Type B pancreatic cell (in vitro differentiated cells): ENCODE measurements around the gene CHD6. TPM values are rescaled to one million over a fixed set of nuclear protein-coding genes. Genes with fewer than 3 reads are reported as not detected.

Source experiments
- DNase-seq: peaks from one replicate; pipeline ENCODE4 v3.0.0; 2021; ENCODE audit warnings: mixed read lengths; ENCODE audit not compliant: unreplicated experiment; ENCODE audit errors: extremely low spot score
- H3K27ac Mint-ChIP-seq: 2 replicates; pipeline ENCODE4 v1.8.0; 2021; ENCODE audit warnings: mild to moderate bottlenecking, mixed read lengths
- H3K27me3 Mint-ChIP-seq: 2 replicates; pipeline ENCODE4 v1.8.0; 2021; ENCODE audit warnings: mixed read lengths
- H3K36me3 Mint-ChIP-seq: 2 replicates; pipeline ENCODE4 v1.8.0; 2021; ENCODE audit warnings: mixed read lengths
- H3K4me1 Mint-ChIP-seq: one replicate; pipeline ENCODE4 v1.8.0; 2021; ENCODE audit warnings: mixed read lengths; ENCODE audit not compliant: unreplicated experiment
- H3K4me3 Mint-ChIP-seq: 2 replicates; pipeline ENCODE4 v1.8.0; 2021; ENCODE audit warnings: mild to moderate bottlenecking, mixed read lengths
- H3K9me3 Mint-ChIP-seq: 2 replicates; pipeline ENCODE4 v1.8.0; 2021; ENCODE audit warnings: mixed read lengths
- total RNA-seq: library from RNA; stranded (reverse); gene quantifications from 2 replicates; pipeline ENCODE4 v1.2.1, GENCODE V29; 2021; ENCODE audit warnings: low replicate concordance
- TF ChIP-seq, protein P1 (sequence below): fragments of 200-600 bp; sonication (generic); conservative IDR thresholded peaks from 2 replicates; pipeline ENCODE4 v1.5.0; 2021; ENCODE audit warnings: antibody characterized with exemption, mild to moderate bottlenecking

CHD6 gene
- total RNA-seq, 1 donor from 2014 or later: 72.6 TPM

DNA sequence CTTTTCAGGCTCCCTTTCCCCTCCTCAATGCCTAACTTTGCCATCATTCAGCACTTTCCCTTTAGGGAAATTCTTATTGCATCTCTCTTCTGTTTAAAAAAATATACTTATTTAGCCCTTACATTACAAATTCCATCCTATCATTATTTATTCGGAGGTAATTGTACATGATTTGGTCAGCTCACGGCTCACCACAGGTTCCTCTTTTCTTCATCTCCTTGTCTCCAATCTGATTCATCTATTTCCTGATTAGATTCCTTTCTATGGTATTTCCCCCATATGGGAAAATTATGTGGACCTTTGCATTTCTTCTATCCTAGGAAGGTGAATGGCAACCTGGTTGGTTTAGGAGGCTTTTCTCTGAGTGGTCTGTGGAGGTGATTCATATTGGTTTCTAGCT lies 238.6 kb downstream of the CHD6 start:
- Mint-ChIP-seq H3K27ac (no peak overlapping the region), H3K4me1 (peaks cover 9% of the 10 kb centered on the region), H3K4me3 (no peak overlapping the region), H3K9me3 (no peaks in the 10 kb centered on the region), H3K36me3 (no peaks in the 10 kb centered on the region), H3K27me3 (peaks cover 7% of the 10 kb centered on the region)
- TF ChIP-seq, protein P1, sequence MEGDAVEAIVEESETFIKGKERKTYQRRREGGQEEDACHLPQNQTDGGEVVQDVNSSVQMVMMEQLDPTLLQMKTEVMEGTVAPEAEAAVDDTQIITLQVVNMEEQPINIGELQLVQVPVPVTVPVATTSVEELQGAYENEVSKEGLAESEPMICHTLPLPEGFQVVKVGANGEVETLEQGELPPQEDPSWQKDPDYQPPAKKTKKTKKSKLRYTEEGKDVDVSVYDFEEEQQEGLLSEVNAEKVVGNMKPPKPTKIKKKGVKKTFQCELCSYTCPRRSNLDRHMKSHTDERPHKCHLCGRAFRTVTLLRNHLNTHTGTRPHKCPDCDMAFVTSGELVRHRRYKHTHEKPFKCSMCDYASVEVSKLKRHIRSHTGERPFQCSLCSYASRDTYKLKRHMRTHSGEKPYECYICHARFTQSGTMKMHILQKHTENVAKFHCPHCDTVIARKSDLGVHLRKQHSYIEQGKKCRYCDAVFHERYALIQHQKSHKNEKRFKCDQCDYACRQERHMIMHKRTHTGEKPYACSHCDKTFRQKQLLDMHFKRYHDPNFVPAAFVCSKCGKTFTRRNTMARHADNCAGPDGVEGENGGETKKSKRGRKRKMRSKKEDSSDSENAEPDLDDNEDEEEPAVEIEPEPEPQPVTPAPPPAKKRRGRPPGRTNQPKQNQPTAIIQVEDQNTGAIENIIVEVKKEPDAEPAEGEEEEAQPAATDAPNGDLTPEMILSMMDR: no peak
- no peak for DNase-seq

DNA sequence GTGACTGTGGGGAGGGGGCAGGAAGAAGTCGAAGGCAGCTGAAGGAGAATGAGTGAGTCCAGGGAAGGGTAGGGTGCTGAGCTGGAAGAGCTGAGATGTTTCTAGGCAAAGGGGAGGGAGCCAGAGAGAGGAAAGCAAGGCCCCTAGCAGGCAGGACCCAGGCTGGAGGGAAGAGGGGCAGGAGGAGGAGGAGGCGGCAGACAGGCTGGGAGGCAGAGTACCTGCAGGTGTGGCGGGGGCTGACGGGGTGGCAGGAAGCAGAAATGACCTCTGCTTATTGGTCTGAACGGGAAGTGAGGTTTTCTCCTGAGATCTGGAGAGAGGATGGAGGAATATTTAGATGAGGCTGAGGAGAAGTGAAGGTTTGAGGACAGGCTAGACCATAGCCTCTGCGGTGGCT lies 240.9 kb downstream of the CHD6 start:
- peaks cover 21% of the 10 kb centered on the region for H3K4me1 Mint-ChIP-seq
- no peak overlapping the region for H3K27ac Mint-ChIP-seq
- no peaks in the 10 kb centered on the region for H3K36me3 Mint-ChIP-seq
- no peak for DNase-seq
- no peaks in the 10 kb centered on the region for H3K9me3 Mint-ChIP-seq
- TF ChIP-seq, protein P1: no peak
- peaks cover 19% of the 10 kb centered on the region for H3K27me3 Mint-ChIP-seq
- H3K4me3 Mint-ChIP-seq: no peak overlapping the region

DNA sequence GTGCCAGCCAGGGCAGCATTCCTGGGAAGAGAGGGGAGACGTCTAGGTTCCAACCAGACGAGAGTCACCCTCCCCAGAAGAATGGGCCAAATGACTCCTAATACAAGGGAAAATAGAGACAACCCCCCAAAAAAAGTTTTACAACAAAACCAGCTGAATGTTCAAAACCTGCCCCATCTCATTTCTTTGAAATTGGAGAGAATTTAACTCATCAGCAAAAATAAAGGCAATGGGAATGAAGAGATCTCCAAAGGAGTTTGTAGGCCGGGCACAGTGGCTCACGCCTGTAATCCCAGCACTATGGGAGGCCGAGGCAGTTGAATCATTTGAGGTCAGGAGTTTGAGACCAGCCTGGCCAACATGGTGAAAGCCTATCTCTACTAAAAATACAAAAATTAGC lies 241.8 kb downstream of the CHD6 start:
- no peak overlapping the region for H3K4me3 Mint-ChIP-seq
- H3K27ac Mint-ChIP-seq: no peak overlapping the region
- DNase-seq: no peak
- H3K27me3 Mint-ChIP-seq: peaks cover 19% of the 10 kb centered on the region
- peaks cover 21% of the 10 kb centered on the region for H3K4me1 Mint-ChIP-seq
- H3K36me3 Mint-ChIP-seq: no peaks in the 10 kb centered on the region
- peaks cover 1% of the 10 kb centered on the region for H3K9me3 Mint-ChIP-seq
- TF ChIP-seq, protein P1: no peak

- TF ChIP-seq, protein P1: no peak
- Mint-ChIP-seq H3K4me1 (peaks cover 21% of the 10 kb centered on the region), H3K27me3 (peaks cover 19% of the 10 kb centered on the region), H3K36me3 (no peaks in the 10 kb centered on the region), H3K4me3 (no peak overlapping the region), H3K27ac (no peak overlapping the region), H3K9me3 (peaks cover 5% of the 10 kb centered on the region)
- DNase-seq: no peak
Measured at GRCh38 chr20:41375846-41376245, 242.3 kb downstream of the CHD6 start.

DNA sequence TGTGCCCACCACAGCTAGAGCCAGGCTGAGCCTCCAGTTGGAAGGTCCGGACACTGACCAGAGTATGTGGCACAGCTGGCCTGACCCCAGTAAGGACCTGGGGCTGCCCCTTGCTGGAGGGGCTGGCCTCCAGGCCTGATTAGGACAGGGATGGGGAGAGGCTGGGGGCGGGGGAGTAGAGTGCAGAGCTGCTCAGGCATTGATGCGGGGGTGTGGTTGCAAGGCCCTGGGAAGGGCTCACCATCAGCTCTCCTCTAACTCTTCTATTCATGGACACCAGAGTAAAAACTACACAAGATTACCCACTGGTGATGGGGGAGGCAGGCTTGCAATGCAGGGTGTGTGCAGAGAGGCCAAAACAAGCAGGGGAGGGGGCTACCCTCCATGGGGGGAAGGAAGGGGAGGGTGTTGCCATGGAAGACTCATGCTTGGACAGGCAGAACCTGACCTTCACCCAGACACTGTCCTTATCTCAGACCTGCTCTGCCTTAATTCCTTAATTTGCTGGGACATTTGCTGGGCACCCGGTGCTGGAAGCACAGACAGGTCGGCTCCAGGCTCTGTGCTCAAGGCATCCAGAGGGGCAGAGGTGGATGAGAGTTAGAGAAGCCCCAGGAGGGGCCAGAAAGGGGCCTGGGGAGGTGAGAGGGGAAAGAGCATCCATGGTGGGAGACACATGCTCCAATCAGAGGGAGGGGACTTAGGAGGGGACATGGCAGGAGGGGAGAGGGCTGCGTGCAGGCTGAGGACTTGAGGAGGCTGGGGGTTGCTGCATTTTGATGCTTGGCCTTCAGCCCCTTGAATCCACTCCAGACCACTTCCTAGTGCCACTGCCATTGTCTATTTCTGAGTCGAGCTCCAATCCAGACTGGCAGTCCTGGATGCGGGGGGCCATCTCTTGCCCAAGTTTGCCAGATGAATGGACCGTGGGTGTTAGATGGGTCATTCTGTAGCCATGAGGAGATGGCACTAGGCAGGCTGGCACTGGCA lies 244.0 kb downstream of the CHD6 start:
- TF ChIP-seq, protein P1: no peak
- H3K36me3 Mint-ChIP-seq: no peaks in the 10 kb centered on the region
- H3K9me3 Mint-ChIP-seq: peaks cover 5% of the 10 kb centered on the region
- H3K4me1 Mint-ChIP-seq: peaks cover 21% of the 10 kb centered on the region
- no peak for DNase-seq
- H3K27ac Mint-ChIP-seq: no peak overlapping the region
- no peak overlapping the region for H3K4me3 Mint-ChIP-seq
- H3K27me3 Mint-ChIP-seq: peaks cover 23% of the 10 kb centered on the region
